WERI-Rb-1 (cell line): ENCODE results near the gene SPOUT1.

ENCODE experiments used
- DNase-seq: peaks from one replicate; pipeline ENCODE4 v3.0.0-alpha.2; 2020
- H3K27ac ChIP-seq: fragments of 250-450 bp; sonication (Bioruptor Pico); 2 replicates; pipeline ENCODE4 v1.5.1; 2020; ENCODE audit warnings: mild to moderate bottlenecking, moderate library complexity
- H3K27me3 ChIP-seq: fragments of 250-450 bp; sonication (Bioruptor Pico); 2 replicates; pipeline ENCODE4 v1.5.1; 2021; ENCODE audit warnings: mild to moderate bottlenecking, low read depth, moderate library complexity; ENCODE audit not compliant: insufficient read depth, severe bottlenecking
- H3K36me3 ChIP-seq: fragments of 250-450 bp; sonication (Bioruptor Pico); 2 replicates; pipeline ENCODE4 v1.5.1; 2020; ENCODE audit warnings: mild to moderate bottlenecking, moderate library complexity
- H3K4me3 ChIP-seq: 2 replicates; pipeline ENCODE4 v1.5.1; 2011; ENCODE audit warnings: low read depth, mild to moderate bottlenecking, control low read depth, low read length
- H3K9me3 ChIP-seq: fragments of 250-450 bp; sonication (Bioruptor Pico); 2 replicates; pipeline ENCODE4 v1.5.1; 2021; ENCODE audit warnings: mild to moderate bottlenecking, moderate library complexity; ENCODE audit not compliant: severe bottlenecking
- TF ChIP-seq, protein P1 (sequence below): IDR thresholded peaks from 2 replicates; pipeline ENCODE4 v1.5.1; 2011; ENCODE audit warnings: low read depth, mild to moderate bottlenecking, control low read depth, inconsistent platforms, low read length

SPOUT1 gene

DNA sequence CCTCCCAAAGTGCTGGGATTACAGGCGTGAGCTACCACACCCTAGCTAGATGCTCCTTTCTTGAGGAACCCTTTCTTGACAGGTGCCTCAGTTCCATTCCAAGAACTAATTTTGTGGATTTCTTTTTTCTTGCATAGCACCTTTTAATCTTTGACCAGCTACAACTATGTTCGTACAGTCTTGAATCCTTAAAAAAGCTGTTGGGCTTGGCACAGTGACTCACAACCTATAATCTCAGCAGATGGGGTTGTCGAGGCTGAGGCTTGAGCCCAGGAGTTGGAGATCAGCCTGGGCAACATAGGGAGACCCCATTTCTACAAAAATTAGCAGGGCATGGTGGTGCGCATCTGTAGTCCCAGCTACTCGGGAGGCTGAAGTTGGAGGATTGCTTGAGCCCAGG lies 56.5 kb downstream of the SPOUT1 start:
- TF ChIP-seq, protein P1, sequence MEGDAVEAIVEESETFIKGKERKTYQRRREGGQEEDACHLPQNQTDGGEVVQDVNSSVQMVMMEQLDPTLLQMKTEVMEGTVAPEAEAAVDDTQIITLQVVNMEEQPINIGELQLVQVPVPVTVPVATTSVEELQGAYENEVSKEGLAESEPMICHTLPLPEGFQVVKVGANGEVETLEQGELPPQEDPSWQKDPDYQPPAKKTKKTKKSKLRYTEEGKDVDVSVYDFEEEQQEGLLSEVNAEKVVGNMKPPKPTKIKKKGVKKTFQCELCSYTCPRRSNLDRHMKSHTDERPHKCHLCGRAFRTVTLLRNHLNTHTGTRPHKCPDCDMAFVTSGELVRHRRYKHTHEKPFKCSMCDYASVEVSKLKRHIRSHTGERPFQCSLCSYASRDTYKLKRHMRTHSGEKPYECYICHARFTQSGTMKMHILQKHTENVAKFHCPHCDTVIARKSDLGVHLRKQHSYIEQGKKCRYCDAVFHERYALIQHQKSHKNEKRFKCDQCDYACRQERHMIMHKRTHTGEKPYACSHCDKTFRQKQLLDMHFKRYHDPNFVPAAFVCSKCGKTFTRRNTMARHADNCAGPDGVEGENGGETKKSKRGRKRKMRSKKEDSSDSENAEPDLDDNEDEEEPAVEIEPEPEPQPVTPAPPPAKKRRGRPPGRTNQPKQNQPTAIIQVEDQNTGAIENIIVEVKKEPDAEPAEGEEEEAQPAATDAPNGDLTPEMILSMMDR: no peak
- Histone ChIP-seq H3K9me3 (peaks cover 17% of the 10 kb centered on the region), H3K36me3 (peaks cover 1% of the 10 kb centered on the region), H3K4me3 (no peak overlapping the region), H3K27me3 (no peaks in the 10 kb centered on the region), H3K27ac (no peak overlapping the region; the same call in 1 of the 2 replicates)
- DNase-seq: no peak

DNA sequence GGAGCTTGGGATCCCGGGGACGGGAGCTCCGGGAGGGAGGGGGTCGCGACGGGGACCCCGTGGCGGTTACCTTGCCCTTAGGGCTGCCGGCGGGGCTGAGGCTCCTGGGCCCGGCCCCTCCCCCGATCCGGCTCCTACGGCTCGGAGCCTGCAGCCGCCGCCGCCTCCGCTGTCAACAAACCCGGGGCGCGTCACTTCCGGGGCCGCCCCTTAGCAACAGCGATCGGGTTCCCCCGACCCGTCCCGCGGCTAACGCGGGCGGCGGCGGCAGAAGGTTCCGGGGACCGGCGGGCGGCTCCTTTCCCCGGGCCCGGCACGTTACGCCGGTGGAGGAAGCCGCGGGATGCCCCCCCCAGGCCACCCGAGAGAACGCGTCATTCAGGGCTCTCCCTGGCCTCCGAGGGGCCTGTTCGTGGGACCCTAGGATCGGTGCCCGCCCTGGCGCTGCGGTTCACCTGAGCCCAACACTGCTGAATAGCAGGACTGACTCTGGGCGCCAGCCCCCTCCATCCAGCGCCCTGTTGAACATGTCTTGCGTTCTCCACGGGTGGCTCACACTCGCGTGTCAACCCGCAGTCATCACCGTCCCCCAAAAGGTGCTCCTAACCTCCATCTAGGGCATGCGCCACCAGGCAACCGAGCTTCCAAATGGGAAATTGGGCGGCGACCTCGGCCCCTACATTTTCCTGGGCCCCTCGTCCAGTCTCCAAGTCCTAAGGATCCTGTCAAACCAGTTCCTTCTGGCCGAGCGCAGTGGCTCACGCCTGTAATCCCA lies 57.7 kb downstream of the SPOUT1 start, which contains the start of gene ZER1:
Gene ZER1 (minus strand): TSS at position 183 of the 775 bp plus-strand sequence. CDS start 16,362 bp downstream, outside the sequence.
- TF ChIP-seq, protein P1: no peak
- peaks cover 10% of the 10 kb centered on the region for H3K36me3 ChIP-seq
- peak; percentile 94 for DNase-seq
- no peaks in the 10 kb centered on the region for H3K27me3 ChIP-seq
- peaks cover 7% of the 10 kb centered on the region for H3K9me3 ChIP-seq
- peak within 1 kb of the TSS; percentile 79 for H3K4me3 ChIP-seq
- H3K27ac ChIP-seq: peak within 1 kb of the TSS; percentile 82

DNA sequence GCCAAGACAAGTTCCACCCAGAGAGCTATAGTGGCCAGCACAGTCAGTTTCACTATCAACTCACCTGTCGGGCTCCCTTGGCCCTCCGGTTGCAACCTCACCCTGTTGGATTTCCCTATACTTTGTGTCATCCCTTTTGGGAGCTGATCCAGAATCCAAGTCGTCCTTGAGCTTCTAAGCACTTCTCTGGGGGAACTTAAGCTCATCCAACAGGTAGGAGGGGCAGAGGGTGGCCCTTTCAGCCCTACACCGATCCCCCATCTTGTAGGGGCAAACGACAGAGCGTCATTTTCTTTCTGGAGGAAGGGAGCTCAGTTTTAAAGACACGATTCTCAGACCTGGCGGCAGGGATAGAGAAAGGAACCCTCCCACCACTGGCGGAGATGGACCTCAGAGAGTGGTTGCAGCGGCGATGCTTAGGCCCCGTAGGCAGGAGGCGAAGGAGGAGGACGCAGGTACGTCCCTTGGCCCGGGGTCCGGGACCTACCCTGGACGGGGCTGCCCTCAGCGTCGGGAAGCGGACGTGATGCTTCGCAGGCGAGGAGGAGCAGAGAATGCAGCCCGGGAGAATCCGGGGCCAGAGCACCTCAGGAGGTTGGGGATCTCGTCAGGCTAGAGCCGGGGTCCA lies 58.4 kb downstream of the SPOUT1 start:
- no peaks in the 10 kb centered on the region for H3K27me3 ChIP-seq
- peaks cover 10% of the 10 kb centered on the region for H3K36me3 ChIP-seq
- H3K4me3 ChIP-seq: peak overlapping the region; percentile 79
- H3K9me3 ChIP-seq: peaks cover 6% of the 10 kb centered on the region
- no peak for DNase-seq
- H3K27ac ChIP-seq: peak overlapping the region; percentile 82
- TF ChIP-seq, protein P1: no peak

DNA sequence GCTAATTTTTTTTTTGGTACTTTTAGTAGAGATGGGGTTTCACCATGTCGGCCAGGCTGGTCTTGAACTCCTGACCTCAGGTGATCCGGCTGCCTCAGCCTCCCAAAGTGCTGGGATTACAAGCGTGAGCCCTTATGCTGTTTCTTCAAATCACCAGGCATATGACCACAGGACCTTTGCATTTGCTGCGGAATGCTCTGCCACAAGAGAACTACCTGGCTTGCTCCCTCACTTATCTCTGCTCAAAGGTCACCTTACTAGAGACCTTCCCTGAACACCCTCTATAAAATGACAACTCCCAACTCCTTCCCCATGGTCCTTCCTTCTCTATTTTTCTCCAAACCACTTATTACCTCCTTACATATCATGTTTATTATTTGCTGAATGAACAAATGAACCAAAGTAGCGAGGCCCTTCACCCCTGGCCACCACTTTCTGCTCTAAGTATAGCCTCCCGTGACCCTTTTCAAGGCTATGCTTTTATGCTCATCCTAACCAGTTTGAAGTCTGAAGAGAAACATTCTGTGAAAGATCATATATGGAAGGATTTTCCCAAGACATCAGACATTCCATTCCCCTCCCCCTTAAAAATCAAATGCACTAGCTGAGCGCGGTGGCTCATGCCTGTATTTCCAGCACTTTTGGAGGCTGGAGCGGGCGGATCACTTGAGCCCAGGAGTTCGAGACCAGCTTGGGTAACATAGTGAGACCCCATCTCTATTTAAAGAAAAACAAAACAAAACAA lies 59.1 kb downstream of the SPOUT1 start:
- Histone ChIP-seq H3K9me3 (no peaks in the 10 kb centered on the region), H3K27me3 (no peaks in the 10 kb centered on the region), H3K36me3 (peaks cover 10% of the 10 kb centered on the region), H3K27ac (no peak overlapping the region; the same call in 1 of the 2 replicates), H3K4me3 (peak overlapping the region; percentile 79)
- TF ChIP-seq, protein P1: no peak
- DNase-seq: no peak
